GM19328 (cell line): ENCODE data around the gene TADA2A.

Experiments
- ATAC-seq: cut with Tn5 transposase; IDR thresholded peaks from one replicate; pipeline ENCODE4 v1.9.1; 2021; ENCODE audit warnings: mild to moderate bottlenecking, moderate library complexity; ENCODE audit not compliant: unreplicated experiment

Gene TADA2A

GRCh38 chr17:37406635-37407461, at the start of gene TADA2A, which contains the start of gene ACACA:
Gene TADA2A (plus strand): TSS chr17:37406886. CDS start chr17:37411366, 4,480 bp downstream.
Gene ACACA (minus strand): TSS chr17:37406836. CDS start chr17:37406299, 537 bp downstream.
- ATAC-seq, result peak; percentile 73

GRCh38 chr17:37358098-37358829, 48.4 kb upstream of the TADA2A start:
- ATAC-seq, result no peak

GRCh38 chr17:37358830-37359681, 47.6 kb upstream of the TADA2A start:
- peak; percentile 93 for ATAC-seq

- ATAC-seq, result no peak
Observed at GRCh38 chr17:37359682-37360188, 47.0 kb upstream of the TADA2A start.

- no peak for ATAC-seq
Observed at GRCh38 chr17:37360632-37361031, 46.1 kb upstream of the TADA2A start.

GRCh38 chr17:37361543-37361942, 45.1 kb upstream of the TADA2A start:
- ATAC-seq, result no peak

- ATAC-seq, result no peak
Observed at GRCh38 chr17:37365589-37365988, 41.1 kb upstream of the TADA2A start.

GRCh38 chr17:37368577-37368976, 38.1 kb upstream of the TADA2A start:
- no peak for ATAC-seq

- no peak for ATAC-seq
Observed at GRCh38 chr17:37373530-37374159, 33.0 kb upstream of the TADA2A start.

GRCh38 chr17:37375706-37376105, 31.0 kb upstream of the TADA2A start, which contains the start of gene C17orf78:
Gene C17orf78 (plus strand): TSS chr17:37375985. CDS start chr17:37376093, 108 bp downstream.
- ATAC-seq, result no peak

GRCh38 chr17:37382056-37382455, 24.6 kb upstream of the TADA2A start:
- ATAC-seq, result no peak

- no peak for ATAC-seq
Observed at GRCh38 chr17:37384560-37385149, 22.0 kb upstream of the TADA2A start.

GRCh38 chr17:37385474-37385990, 21.2 kb upstream of the TADA2A start:
- no peak for ATAC-seq

GRCh38 chr17:37386462-37386861, 20.2 kb upstream of the TADA2A start:
- no peak for ATAC-seq

- no peak for ATAC-seq
Observed at GRCh38 chr17:37388266-37388665, 18.4 kb upstream of the TADA2A start.

- ATAC-seq, result no peak
Observed at GRCh38 chr17:37389160-37389559, 17.5 kb upstream of the TADA2A start.

- ATAC-seq, result no peak
Observed at GRCh38 chr17:37391146-37391545, 15.5 kb upstream of the TADA2A start.

GRCh38 chr17:37392024-37392590, 14.6 kb upstream of the TADA2A start:
- ATAC-seq, result no peak

- no peak for ATAC-seq
Observed at GRCh38 chr17:37393352-37393751, 13.3 kb upstream of the TADA2A start.
